Measurements from ENCODE around the gene MT3. TPM values are rescaled to one million over a fixed set of nuclear protein-coding genes. Genes with fewer than 3 reads are reported as not detected.

MT3 gene
- total and polyA plus RNA-seq, 2 experiments from 2014 or later, result not detected

DNA sequence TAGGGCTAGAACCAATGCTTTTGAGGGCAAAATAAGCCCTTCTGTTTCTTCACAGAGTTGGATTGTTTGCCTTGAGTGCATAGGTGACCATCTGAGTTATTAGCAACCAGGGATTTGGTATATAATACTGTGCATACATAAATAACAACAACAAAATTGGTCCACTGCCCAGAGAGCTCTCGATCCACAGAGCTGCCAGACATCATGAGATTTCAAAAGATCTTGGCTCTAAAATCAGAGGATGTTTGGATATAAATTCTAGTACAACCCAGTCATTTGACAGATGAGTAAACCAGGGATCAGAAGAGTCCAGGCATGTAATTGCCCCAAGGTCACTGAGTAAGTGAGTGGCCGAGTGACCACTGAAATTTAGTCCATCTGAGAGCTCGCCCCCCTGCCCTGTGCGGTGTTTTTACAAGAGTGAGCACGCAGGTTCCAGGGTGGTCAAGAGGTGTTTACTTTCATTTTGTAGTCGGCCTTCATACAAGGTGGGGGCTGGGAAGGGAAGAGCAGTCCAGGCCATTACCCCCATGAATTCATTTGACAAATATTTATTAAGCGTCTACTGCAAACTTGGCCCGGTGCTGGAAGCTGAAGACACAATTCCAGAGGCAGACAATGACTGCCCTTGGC is 17.3 kb downstream of the MT3 start:
- in situ Hi-C loops (cut with MboI), result no loop called here
- peak overlapping the region; percentile 100 for H3K27ac ChIP-seq
- peak; percentile 88 for DNase-seq
- no peaks in the 10 kb centered on the region for H4K20me1 ChIP-seq (ENCODE audit: insufficient read depth)
- H3K79me2 ChIP-seq (ENCODE audit: insufficient read depth), result peaks cover 12% of the 10 kb centered on the region; the same call in 1 of the 2 replicates
- H3K9me3 ChIP-seq (ENCODE audit: low read depth), result no peaks in the 10 kb centered on the region
- peaks cover 41% of the 10 kb centered on the region for H3K4me1 ChIP-seq (ENCODE audit: insufficient read depth)
- H2AFZ ChIP-seq, result 0 out of 2 replicates have a peak overlapping the region, but pooled peaks have one; percentile 16
- peaks cover 59% of the 10 kb centered on the region for H3F3A ChIP-seq (ENCODE audit: insufficient read depth)
- H3K27me3 ChIP-seq (replicated peaks; ENCODE audit: insufficient read depth), result no peaks in the 10 kb centered on the region
- H3K4me2 ChIP-seq (ENCODE audit: unreplicated experiment), result peak overlapping the region; percentile 86
- WGBS, 2 experiments (ENCODE audit: low coverage in 1 of 2, low lambda C conversion rate in 2 of 2, missing lambda C conversion rate in 2 of 2), result 1% methylated on average over 8 of the region's 8 CpGs
- no peak for TF ChIP-seq EZH2phosphoT487 (IDR thresholded peaks at IDR 0.05; ENCODE audit: insufficient read depth, low read depth)
- TF ChIP-seq EZH2 (IDR thresholded peaks at IDR 0.05; ENCODE audit: insufficient read depth, poor library complexity, severe bottlenecking), result no peak
- peak overlapping the region; percentile 96 for H3K9ac ChIP-seq
- peak overlapping the region; percentile 95 for H3K4me3 ChIP-seq
- no peaks in the 10 kb centered on the region for H3K9me2 ChIP-seq (ENCODE audit: insufficient read depth)
- H3K36me3 ChIP-seq (ENCODE audit: low read depth), result no peaks in the 10 kb centered on the region

DNA sequence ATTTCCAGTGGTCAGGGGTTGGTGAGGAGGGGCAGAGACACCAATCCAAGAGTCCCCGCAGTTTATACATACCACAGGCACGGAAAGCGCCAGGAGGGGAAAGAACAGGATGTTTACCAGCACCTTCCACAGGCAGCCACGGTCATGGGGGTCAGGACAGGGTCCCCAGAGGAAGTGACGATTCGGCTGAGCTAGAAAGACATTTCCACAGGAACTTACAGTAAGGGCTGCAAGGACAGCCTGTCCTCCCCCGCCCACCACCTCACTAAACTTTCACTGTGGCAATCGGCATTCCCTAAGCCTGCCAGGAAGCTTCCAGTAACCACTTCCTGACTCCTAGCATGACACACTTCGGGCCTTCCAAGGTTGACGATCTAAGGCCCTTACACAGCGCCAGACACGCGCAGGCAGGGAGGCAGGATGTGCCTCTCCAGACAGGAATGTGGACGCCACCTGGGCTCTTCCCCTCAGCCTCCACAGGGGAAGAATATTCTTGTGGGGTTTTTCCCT is 17.8 kb downstream of the MT3 start:
- H3K79me2 ChIP-seq (ENCODE audit: insufficient read depth), result peaks cover 12% of the 10 kb centered on the region; the same call in 1 of the 2 replicates
- no peak for TF ChIP-seq EZH2 (IDR thresholded peaks at IDR 0.05; ENCODE audit: insufficient read depth, poor library complexity, severe bottlenecking)
- no peaks in the 10 kb centered on the region for H4K20me1 ChIP-seq (ENCODE audit: insufficient read depth)
- H3K9me2 ChIP-seq (ENCODE audit: insufficient read depth), result no peaks in the 10 kb centered on the region
- H3F3A ChIP-seq (ENCODE audit: insufficient read depth), result peaks cover 62% of the 10 kb centered on the region
- in situ Hi-C loops (cut with MboI), result no loop called here
- 0 out of 2 replicates have a peak overlapping the region, but pooled peaks have one; percentile 51 for H2AFZ ChIP-seq
- peak overlapping the region; percentile 86 for H3K4me2 ChIP-seq (ENCODE audit: unreplicated experiment)
- peak overlapping the region; percentile 100 for H3K27ac ChIP-seq
- H3K9ac ChIP-seq, result peak overlapping the region; percentile 96
- no peaks in the 10 kb centered on the region for H3K9me3 ChIP-seq (ENCODE audit: low read depth)
- H3K36me3 ChIP-seq (ENCODE audit: low read depth), result no peaks in the 10 kb centered on the region
- peak overlapping the region; percentile 95 for H3K4me3 ChIP-seq
- peaks cover 47% of the 10 kb centered on the region for H3K4me1 ChIP-seq (ENCODE audit: insufficient read depth)
- H3K27me3 ChIP-seq (replicated peaks; ENCODE audit: insufficient read depth), result no peaks in the 10 kb centered on the region
- WGBS, 2 experiments (ENCODE audit: low coverage in 1 of 2, low lambda C conversion rate in 2 of 2, missing lambda C conversion rate in 2 of 2), result 0 to 1% methylated on average over 14 of the region's 14 CpGs
- peak; percentile 98 for DNase-seq

DNA sequence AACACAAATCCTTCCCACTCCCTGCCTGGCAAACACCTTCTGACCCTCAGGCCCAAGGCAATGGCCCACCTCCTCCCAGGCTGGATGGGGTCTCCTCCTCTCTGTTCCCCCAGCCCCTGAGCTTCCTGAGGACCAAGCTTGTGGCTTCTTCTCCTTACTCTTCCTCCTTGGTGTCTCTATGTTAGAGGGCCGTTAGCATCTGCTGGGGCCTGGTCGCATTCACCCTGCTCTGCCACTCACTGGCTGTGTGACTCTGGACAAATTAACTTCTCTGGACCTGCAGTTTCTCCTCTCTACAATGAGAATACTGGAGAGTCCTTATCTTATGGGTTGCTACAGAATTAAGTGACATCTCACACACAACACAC is 18.3 kb downstream of the MT3 start:
- WGBS, 2 experiments (ENCODE audit: low coverage in 1 of 2, low lambda C conversion rate in 2 of 2, missing lambda C conversion rate in 2 of 2), result 0 to 3% methylated on average over 2 of the region's 2 CpGs
- peak overlapping the region; percentile 100 for H3K27ac ChIP-seq

DNA sequence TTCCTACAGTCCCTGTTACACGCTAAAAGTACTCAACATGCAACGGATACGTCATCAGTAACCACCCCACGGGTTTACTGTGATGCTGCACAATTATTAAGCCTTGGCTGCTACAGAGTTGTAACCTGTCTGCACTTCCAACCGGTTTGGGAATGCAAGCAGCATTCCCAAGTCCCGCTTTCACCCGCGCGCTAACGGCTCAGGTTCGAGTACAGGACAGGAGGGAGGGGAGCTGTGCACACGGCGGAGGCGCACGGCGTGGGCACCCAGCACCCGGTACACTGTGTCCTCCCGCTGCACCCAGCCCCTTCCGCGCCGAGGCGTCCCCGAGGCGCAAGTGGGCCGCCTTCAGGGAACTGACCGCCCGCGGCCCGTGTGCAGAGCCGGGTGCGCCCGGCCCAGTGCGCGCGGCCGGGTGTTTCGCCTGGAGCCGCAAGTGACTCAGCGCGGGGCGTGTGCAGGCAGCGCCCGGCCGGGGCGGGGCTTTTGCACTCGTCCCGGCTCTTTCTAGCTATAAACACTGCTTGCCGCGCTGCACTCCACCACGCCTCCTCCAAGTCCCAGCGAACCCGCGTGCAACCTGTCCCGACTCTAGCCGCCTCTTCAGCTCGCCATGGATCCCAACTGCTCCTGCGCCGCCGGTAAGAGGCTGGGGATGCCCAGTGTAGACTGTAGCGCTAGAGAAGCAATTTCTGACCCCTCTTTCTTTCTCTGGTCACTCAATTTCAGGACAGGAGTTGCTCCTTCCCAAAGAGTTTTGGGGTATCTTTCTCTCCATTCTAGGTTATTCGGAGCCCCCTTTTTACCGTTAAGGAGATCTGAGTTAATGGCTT is 18.9 kb downstream of the MT3 start, which contains the start of gene MT2A:
MT2A (plus strand) TSS at position 542 of the 833 bp plus-strand sequence; CDS start at position 614, 72 bp downstream.
- in situ Hi-C loops (cut with MboI), result no loop called here
- peaks cover 70% of the 10 kb centered on the region for H3F3A ChIP-seq (ENCODE audit: insufficient read depth)
- 1% methylated on average over 52 to 61 of the region's 62 CpGs for WGBS, 2 experiments (ENCODE audit: low coverage in 1 of 2, low lambda C conversion rate in 2 of 2, missing lambda C conversion rate in 2 of 2)

More for the DNA sequence above, 18.3 kb downstream of the MT3 start:
- no peak for TF ChIP-seq EZH2phosphoT487 (IDR thresholded peaks at IDR 0.05; ENCODE audit: insufficient read depth, low read depth)
- Histone ChIP-seq H3K36me3 (ENCODE audit: low read depth) (no peaks in the 10 kb centered on the region), H3K4me1 (ENCODE audit: insufficient read depth) (peaks cover 52% of the 10 kb centered on the region), H3K4me2 (ENCODE audit: unreplicated experiment) (peak overlapping the region; percentile 72), H3K79me2 (ENCODE audit: insufficient read depth) (peaks cover 12% of the 10 kb centered on the region; the same call in 1 of the 2 replicates), H4K20me1 (ENCODE audit: insufficient read depth) (no peaks in the 10 kb centered on the region), H3K27me3 (replicated peaks; ENCODE audit: insufficient read depth) (no peaks in the 10 kb centered on the region), H3K9me3 (ENCODE audit: low read depth) (no peaks in the 10 kb centered on the region), H3F3A (ENCODE audit: insufficient read depth) (peaks cover 67% of the 10 kb centered on the region), H3K9ac (peak overlapping the region; percentile 96), H3K9me2 (ENCODE audit: insufficient read depth) (no peaks in the 10 kb centered on the region), H3K4me3 (peak overlapping the region; percentile 95), H2AFZ (peak overlapping the region; percentile 51; the same call in 1 of the 2 replicates)
- in situ Hi-C loops (cut with MboI), result no loop called here
- no peak for DNase-seq

More for the DNA sequence above, 18.9 kb downstream of the MT3 start, which contains the start of gene MT2A:
- TF ChIP-seq EZH2 (IDR thresholded peaks at IDR 0.05; ENCODE audit: insufficient read depth, poor library complexity, severe bottlenecking) (no peak), EZH2phosphoT487 (IDR thresholded peaks at IDR 0.05; ENCODE audit: insufficient read depth, low read depth) (no peak)
- H3K9me3 ChIP-seq (ENCODE audit: low read depth), result no peaks in the 10 kb centered on the region
- no peaks in the 10 kb centered on the region for H4K20me1 ChIP-seq (ENCODE audit: insufficient read depth)
- H3K27ac ChIP-seq, result peak within 1 kb of the TSS; percentile 100
- peaks cover 58% of the 10 kb centered on the region for H3K4me1 ChIP-seq (ENCODE audit: insufficient read depth)
- peak; percentile 100 for DNase-seq
- H3K9ac ChIP-seq, result peak within 1 kb of the TSS; percentile 96
- peaks cover 12% of the 10 kb centered on the region; the same call in 1 of the 2 replicates for H3K79me2 ChIP-seq (ENCODE audit: insufficient read depth)
- H3K9me2 ChIP-seq (ENCODE audit: insufficient read depth), result no peaks in the 10 kb centered on the region
- H3K4me2 ChIP-seq (ENCODE audit: unreplicated experiment), result peak within 1 kb of the TSS; percentile 92
- H2AFZ ChIP-seq, result peak within 1 kb of the TSS; percentile 51; the same call in 1 of the 2 replicates
- H3K27me3 ChIP-seq (replicated peaks; ENCODE audit: insufficient read depth), result no peaks in the 10 kb centered on the region
- H3K36me3 ChIP-seq (ENCODE audit: low read depth), result no peaks in the 10 kb centered on the region
- H3K4me3 ChIP-seq, result peak within 1 kb of the TSS; percentile 95

Measured in GM23248 (cell line).